ENCODE results near the gene NONO. TPM values are rescaled to one million over a fixed set of nuclear protein-coding genes. Genes with fewer than 3 reads are reported as not detected.

Gene NONO
- total RNA-seq, 1 donor from 2014 or later: 309 TPM

Other genes with a start within 250 kb of the NONO start
- gene SNX12, start 215.3 kb upstream of the NONO start, total RNA-seq: 67.2 and 69.6 TPM in 2 replicates
- 6.5 and 10.0 TPM in 2 replicates for gene FOXO4, start 187.8 kb upstream of the NONO start, total RNA-seq
- gene CXorf65, start 176.9 kb upstream of the NONO start, total RNA-seq: not detected in 2 replicates
- 0.23 TPM in 1 of 2 replicates, not detected in the other for gene IL2RG, start 172.1 kb upstream of the NONO start, total RNA-seq
- gene MED12, start 165.0 kb upstream of the NONO start, total RNA-seq: 39.7 and 44.0 TPM in 2 replicates
- 0.10 and 0.99 TPM in 2 replicates for gene NLGN3, start 138.8 kb upstream of the NONO start, total RNA-seq
- gene GJB1, start 60.4 kb upstream of the NONO start, total RNA-seq: not detected in 2 replicates
- gene ZMYM3, start 29.5 kb upstream of the NONO start, total RNA-seq: 25.1 and 30.7 TPM in 2 replicates
- 0.24 and 2.1 TPM in 2 replicates for gene ITGB1BP2, start 18.1 kb downstream of the NONO start, total RNA-seq
- 34.8 and 42.4 TPM in 2 replicates for gene TAF1, start 82.7 kb downstream of the NONO start, total RNA-seq
- 50.8 and 79.9 TPM in 2 replicates for gene OGT, start 249.5 kb downstream of the NONO start, total RNA-seq

All from glomerular endothelial cell (primary cell).